Stimulated activated CD8-positive, alpha-beta memory T cell treated with anti-CD3 and anti-CD28 coated beads, Interleukin-4, amount 100 ng/mL, for 1 hour (primary cell): Measurements from ENCODE around the gene HLA-A.
"Not testable (repeated sequence)": the region's sequence is repeated elsewhere in the genome, so short reads cannot be mapped to it uniquely, and the experiment has no call there.

Source experiments
- DNase-seq, 2 donors: peaks; one replicate each; pipeline ENCODE4 v3.0.0-alpha.2; 2020; ENCODE audit warnings: low read depth in 2 of 2, low spot score in 1 of 2

Gene HLA-A

DNA sequence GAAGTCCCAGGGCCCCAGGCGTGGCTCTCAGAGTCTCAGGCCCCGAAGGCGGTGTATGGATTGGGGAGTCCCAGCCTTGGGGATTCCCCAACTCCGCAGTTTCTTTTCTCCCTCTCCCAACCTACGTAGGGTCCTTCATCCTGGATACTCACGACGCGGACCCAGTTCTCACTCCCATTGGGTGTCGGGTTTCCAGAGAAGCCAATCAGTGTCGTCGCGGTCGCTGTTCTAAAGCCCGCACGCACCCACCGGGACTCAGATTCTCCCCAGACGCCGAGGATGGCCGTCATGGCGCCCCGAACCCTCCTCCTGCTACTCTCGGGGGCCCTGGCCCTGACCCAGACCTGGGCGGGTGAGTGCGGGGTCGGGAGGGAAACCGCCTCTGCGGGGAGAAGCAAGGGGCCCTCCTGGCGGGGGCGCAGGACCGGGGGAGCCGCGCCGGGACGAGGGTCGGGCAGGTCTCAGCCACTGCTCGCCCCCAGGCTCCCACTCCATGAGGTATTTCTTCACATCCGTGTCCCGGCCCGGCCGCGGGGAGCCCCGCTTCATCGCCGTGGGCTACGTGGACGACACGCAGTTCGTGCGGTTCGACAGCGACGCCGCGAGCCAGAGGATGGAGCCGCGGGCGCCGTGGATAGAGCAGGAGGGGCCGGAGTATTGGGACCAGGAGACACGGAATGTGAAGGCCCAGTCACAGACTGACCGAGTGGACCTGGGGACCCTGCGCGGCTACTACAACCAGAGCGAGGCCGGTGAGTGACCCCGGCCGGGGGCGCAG is at the start of gene HLA-A:
Gene HLA-A, plus strand, starts transcription at position 258 of the 778 bp plus-strand sequence. Its CDS starts 22 bp downstream, at position 280.
- DNase-seq: peak; percentile 86 to 91

GRCh38 chr6:29892696-29893095 is 49.6 kb upstream of the HLA-A start:
- no peak for DNase-seq

- DNase-seq: no peak
These were observed 43.1 kb upstream of the HLA-A start for GRCh38 chr6:29899281-29899680.

DNA sequence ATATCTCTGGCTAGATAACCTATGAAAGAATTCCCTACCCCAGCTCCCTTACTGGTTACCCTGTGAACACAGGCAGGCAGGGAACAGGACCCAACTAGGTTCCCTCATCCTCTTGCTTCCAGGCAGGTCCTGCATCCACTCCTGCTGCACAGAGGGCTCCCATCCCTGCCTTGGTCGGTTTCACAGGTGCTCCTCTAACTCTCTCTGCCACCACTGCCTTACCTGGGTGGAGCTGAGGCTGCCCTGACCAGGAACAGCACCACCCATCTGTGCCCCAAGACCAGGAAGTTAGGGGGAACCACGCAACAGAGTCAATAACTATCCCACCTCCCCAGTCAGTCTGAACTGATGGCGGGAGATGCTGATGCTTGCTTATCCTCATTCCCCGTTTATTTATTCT is 37.0 kb upstream of the HLA-A start:
- DNase-seq: no peak

GRCh38 chr6:29907637-29908340 is 34.5 kb upstream of the HLA-A start:
- no peak for DNase-seq

DNA sequence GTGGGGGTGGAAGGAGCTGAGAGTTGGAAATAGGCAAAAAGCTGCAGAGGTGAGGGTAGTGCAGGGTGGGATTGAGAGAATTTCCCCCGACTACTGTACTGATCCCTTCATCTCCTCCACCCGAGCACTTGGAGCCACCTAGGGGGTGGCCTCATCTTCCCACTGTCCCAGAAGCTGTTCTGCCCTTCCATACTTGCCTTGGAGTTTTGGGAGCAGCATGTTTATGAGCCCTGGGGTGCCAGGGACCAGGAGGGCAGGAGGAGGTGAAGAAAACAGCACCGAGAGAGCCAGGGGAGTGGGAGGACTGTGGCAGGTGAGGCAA is 34.0 kb upstream of the HLA-A start:
- DNase-seq: no peak

DNA sequence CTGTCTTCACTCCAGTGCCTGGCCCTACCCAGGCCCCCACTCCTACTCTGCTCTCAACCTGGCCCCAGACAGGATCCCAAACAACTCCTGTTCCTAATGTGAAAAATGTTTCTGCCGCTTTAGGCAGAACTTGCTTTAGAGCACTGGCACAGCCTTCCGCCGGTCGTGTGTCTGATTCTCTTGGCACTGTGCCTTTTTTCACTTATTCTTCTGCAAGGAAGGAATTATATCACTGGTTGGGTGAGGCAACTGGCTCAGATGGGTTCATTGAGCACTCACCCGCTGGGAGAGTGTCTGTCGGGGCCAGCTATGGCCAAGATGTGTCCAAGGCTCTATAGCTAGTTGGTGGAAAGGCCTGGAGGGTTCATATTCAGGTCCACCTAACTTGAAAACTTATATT is 33.6 kb upstream of the HLA-A start:
- no peak for DNase-seq

DNA sequence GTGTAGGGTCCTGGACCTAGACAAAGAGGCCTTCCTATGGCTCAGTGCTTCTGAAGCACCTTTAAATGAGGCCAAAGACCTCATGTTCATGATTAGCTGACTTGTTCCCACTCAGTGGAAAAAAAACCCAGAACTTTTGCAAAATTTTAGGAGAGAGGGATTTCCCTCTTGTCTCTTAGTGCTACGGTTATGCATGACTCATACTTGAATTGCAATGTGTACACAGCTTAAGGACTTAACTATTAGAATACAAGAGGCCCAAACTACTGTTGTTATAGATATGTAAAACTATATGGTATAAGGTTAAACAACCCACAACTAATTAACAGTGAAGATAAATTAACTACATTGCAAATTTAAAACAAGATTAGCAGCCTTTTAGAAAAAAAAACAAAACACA is 32.3 kb upstream of the HLA-A start:
- no peak for DNase-seq

DNA sequence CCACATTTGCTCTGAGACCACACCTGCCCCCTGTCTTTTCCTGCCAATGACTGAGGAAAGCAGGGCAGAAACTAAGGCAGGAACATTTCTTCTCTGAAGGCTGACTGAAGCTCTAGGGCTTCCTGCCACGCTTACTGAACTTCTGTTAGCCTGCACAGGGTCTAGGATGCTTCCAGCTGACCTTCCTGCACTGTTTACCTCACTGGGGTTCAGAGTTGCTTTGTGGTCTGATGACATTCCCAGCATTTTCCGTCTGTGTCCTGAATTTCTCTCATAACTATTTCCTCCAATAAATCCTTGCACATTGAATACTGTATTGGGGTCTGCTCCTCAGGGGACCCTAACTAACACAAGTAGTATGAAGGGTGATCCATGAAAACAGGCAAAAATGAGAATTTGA is 29.5 kb upstream of the HLA-A start:
- no peak for DNase-seq

- no peak for DNase-seq
These were observed 25.6 kb upstream of the HLA-A start for GRCh38 chr6:29916741-29917140.

GRCh38 chr6:29917857-29918256 is 24.5 kb upstream of the HLA-A start:
- no peak for DNase-seq

DNA sequence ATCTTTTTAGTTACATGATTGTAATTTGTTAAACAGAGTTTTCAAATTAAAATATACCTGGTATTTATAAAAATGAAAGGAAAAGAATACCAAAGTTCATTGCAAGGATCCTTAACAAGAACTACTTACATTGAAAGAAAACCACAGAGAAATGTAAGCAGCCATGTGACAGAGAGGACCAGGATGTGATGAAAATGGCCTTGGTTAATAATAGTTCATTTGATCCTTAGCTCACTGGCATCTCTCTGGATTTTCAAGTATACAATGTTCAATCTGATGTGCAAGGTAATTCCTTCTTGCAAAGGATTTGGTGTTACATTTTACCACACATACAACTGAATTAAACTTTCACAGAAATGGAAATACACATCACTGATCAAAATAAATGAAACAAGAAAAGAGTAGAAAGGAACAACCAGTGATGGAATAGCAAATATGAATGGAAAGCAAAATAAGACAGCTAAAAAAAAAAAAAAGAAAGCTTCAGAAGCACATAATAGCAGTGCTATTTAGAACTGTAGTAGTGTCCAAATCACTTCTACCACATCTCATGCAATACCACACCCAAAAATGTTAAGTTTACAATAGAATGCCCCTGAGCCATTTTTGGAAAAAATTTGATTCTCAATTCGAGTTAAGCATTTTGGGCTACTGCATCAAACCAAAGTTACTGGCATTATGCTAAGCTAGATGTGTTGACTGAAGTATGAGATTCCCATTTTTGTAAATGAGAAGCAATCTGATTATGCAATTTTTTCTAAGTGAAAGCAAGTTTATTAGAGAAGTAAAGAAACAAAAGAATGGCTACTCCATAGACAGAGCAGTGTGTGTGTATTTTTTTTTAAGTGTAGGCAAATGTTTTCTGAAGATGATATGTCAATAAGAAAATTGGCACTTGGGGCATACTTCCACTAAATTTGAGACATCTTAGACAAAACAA is 22.6 kb upstream of the HLA-A start:
- no peak for DNase-seq

GRCh38 chr6:29924287-29924686 is 18.0 kb upstream of the HLA-A start:
- no peak for DNase-seq

DNA sequence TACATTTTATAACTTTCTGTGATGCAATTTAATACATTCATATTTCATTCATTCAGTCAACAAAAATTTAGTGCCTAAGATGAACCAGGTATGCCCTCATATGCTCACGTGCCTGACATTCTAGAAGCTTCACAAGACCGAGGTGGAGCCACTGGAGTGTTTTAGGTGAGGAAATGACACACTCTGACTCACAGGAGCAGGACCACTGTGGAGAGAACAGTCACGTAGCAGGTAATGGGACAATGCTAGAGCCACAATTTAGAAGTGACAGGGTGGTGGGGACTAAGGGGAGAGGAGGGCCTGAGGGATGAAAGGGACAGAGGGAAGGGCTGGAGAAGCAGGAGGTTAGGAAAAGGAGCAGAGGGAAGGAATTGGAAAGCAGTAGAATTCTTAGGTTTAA is 17.6 kb upstream of the HLA-A start:
- DNase-seq: no peak

DNA sequence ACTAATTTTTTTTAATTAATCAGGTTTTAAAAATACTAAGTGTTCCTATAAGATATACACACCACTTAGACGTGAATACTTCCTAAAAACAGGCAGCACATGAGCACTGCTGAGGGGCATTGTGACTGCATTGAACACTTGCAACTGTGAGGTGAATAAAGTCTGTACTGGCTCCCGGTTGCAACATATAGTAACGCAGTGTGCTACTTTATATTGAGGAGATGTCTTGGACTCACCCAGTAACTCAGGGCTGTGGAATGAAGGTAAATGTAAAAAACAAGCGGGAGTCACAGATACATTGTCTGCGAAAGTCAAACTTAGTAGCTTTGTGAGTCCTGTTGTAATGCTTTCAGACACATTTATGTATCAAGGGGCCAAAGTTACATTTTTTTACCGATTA is 17.0 kb upstream of the HLA-A start:
- DNase-seq: no peak

DNA sequence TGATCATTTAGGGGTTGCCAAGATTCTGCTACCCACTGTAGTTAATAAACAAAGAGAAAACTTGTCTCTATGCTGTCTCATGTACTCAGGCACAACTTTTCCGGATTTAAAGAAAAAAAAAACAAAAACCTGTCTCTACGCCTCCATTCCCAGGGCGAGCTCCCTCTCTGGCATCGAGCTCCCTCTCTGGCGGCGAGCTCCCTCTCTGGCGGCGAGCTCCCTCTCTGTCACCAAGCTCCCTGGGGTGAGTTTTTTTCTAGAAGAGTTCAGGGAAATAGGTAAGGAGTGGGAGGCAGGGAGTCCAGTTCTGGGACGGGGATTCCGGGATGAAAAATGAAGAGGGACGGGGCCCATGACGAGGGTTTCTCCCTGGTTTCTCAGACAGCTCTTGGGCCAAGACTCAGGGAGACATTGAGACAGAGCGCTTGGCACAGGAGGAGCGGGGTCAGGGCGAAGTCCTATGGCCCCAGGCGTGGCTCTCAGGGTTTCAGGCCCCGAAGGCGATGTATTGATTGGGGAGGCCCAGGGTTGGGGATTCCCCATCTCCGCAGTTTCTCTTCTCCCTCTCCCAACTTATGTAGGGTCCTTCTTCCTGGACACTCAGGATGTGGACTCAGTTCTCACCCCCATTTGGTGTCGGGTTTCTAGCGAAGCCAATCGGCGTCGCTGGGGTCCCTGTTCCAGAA is 16.5 kb upstream of the HLA-A start:
- no peak for DNase-seq

DNA sequence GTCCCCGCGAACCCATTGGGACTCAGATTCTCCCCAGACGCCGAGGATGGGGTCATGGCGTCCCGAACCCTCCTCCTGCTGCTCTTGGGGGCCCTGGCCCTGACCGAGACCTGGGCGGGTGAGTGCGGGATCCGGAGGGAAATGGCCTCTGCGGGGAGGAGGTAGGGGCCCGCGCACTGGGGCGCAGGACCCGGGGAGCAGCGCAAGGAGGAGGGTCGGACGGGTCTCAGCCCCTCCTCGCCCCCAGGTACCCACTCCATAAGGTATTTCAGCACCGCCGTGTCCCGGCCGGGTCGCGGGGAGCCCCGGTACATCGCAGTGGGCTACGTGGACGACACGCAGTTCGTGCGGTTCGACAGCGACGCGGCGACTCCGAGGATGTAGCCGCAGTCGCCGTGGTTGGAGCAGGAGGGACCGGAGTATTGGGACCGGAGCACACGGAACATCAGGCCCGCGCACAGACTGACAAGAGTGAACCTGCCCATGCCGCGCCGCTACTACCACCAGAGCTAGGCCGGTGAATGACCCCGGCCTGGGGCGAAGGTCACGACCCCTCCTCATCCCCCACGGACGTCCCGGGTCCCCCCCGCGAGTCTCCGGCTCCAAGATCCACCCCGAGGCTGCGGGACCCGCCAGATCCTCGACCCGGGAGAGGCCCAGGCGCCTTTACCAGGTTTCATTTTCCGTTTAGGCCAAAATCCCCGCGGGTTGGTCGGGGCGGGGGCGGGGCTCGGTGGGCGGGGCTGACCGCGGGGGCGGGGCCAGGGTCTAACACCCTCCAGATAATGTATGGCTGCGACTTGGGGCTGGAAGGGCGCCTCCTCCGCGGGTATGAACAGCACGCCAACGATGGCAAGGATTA is 15.7 kb upstream of the HLA-A start:
- DNase-seq: peak in 1 of 2 donors; percentile 77

GRCh38 chr6:29927275-29927569 is 15.1 kb upstream of the HLA-A start:
- no peak for DNase-seq

GRCh38 chr6:29927841-29928388 is 14.4 kb upstream of the HLA-A start:
- no peak for DNase-seq

GRCh38 chr6:29930047-29930446 is 12.3 kb upstream of the HLA-A start:
- DNase-seq: not testable (repeated sequence)
